Measurements from ENCODE around the gene XRN2. TPM values are rescaled to one million over a fixed set of nuclear protein-coding genes. Genes with fewer than 3 reads are reported as not detected.
A peak's percentile ranks its signal among the peaks of the same experiment; 100 is the strongest.

Gene XRN2
- total and polyA plus RNA-seq, 4 donors: 20.9 to 40.3 (median 25.2) TPM

GRCh38 chr20:21395666-21396598, 92.8 kb downstream of the XRN2 start:
- WGBS: 9% methylated on average over 103 of the region's 103 CpGs
- peak overlapping the region in 1 of 3 donors; percentile 32 for H3K4me3 ChIP-seq (ENCODE audit: low read depth in 1 of 3, low read length in 3 of 3)

GRCh38 chr20:21396599-21397340, 93.6 kb downstream of the XRN2 start:
- H3K9ac ChIP-seq (ENCODE audit: low read depth in 1 of 2, low read length in 2 of 2): no peak overlapping the region
- H3K4me3 ChIP-seq (ENCODE audit: low read depth in 1 of 3, low read length in 3 of 3): peak overlapping the region in 1 of 3 donors; percentile 32
- TF ChIP-seq HNF4G (IDR thresholded peaks at IDR 0.05): no peak
- no peak for TF ChIP-seq TAF1 (conservative IDR thresholded peaks at IDR 0.05)
- TF ChIP-seq REST (IDR thresholded peaks at IDR 0.05): no peak
- TF ChIP-seq CTCF (IDR thresholded peaks at IDR 0.05; ENCODE audit: low read depth, low read length, missing input control): no peak

More at GRCh38 chr20:21395666-21396598, 92.8 kb downstream of the XRN2 start:
- Histone ChIP-seq H3K27ac (ENCODE audit: low read depth in 1 of 2, low read length in 2 of 2) (no peak overlapping the region), H3K36me3 (ENCODE audit: control insufficient read depth in 4 of 4, insufficient read depth in 3 of 4, low read depth in 1 of 4, low read length in 3 of 4) (no peaks in the 10 kb centered on the region), H3K9ac (ENCODE audit: low read depth in 1 of 2, low read length in 2 of 2) (no peak overlapping the region), H3K27me3 (ENCODE audit: control insufficient read depth in 4 of 4, insufficient read depth in 4 of 4, low read length in 3 of 4) (peaks cover 4 to 42% (median 15%) of the 10 kb centered on the region in 4 donors), H3K4me1 (ENCODE audit: control insufficient read depth in 4 of 4, insufficient read depth in 4 of 4, low read length in 3 of 4) (peaks cover 2 to 23% (median 18%) of the 10 kb centered on the region in 4 donors), H3K9me3 (ENCODE audit: control insufficient read depth in 4 of 4, low read length in 3 of 4) (peaks cover 0 to 16% (median 0%) of the 10 kb centered on the region in 4 donors)
- DNase-seq (ENCODE audit: low spot score): peak; percentile 36
- no peak for TF ChIP-seq ZBTB33 (IDR thresholded peaks at IDR 0.05)
- TF ChIP-seq CTCF (IDR thresholded peaks at IDR 0.05; ENCODE audit: low read depth, low read length, missing input control): no peak
- no peak for TF ChIP-seq MAX (IDR thresholded peaks at IDR 0.05)
- no peak for TF ChIP-seq ATF3 (IDR thresholded peaks at IDR 0.05)
- TF ChIP-seq HNF4A (conservative IDR thresholded peaks at IDR 0.05): no peak
- no peak for TF ChIP-seq TAF1 (conservative IDR thresholded peaks at IDR 0.05)
- no peak for TF ChIP-seq NR2F2 (IDR thresholded peaks at IDR 0.05)
- no peak for TF ChIP-seq JUND (IDR thresholded peaks at IDR 0.05)
- TF ChIP-seq GABPA (IDR thresholded peaks at IDR 0.05 in 1 of 2, conservative IDR thresholded peaks at IDR 0.05 in 1 of 2): no peak

More at GRCh38 chr20:21396599-21397340, 93.6 kb downstream of the XRN2 start:
- no peak for DNase-seq (ENCODE audit: low spot score)
- no peak overlapping the region for H3K27ac ChIP-seq (ENCODE audit: low read depth in 1 of 2, low read length in 2 of 2)
- WGBS: 8% methylated on average over 116 of the region's 116 CpGs
- H3K36me3 ChIP-seq (ENCODE audit: control insufficient read depth in 4 of 4, insufficient read depth in 3 of 4, low read depth in 1 of 4, low read length in 3 of 4): no peaks in the 10 kb centered on the region
- peaks cover 0 to 16% (median 0%) of the 10 kb centered on the region in 4 donors for H3K9me3 ChIP-seq (ENCODE audit: control insufficient read depth in 4 of 4, low read length in 3 of 4)
- peaks cover 2 to 19% (median 17%) of the 10 kb centered on the region in 4 donors for H3K4me1 ChIP-seq (ENCODE audit: control insufficient read depth in 4 of 4, insufficient read depth in 4 of 4, low read length in 3 of 4)
- H3K27me3 ChIP-seq (ENCODE audit: control insufficient read depth in 4 of 4, insufficient read depth in 4 of 4, low read length in 3 of 4): peaks cover 4 to 42% (median 15%) of the 10 kb centered on the region in 4 donors

All from liver (tissue), 9 donors.